GM10266 (cell line): ENCODE data around the gene ELF2.
"Not testable (repeated sequence)": the region's sequence is repeated elsewhere in the genome, so short reads cannot be mapped to it uniquely, and the experiment has no call there.

ENCODE experiments used
- DNase-seq: peaks from one replicate; pipeline ENCODE4 v3.0.0; 2012; ENCODE audit errors: extremely low spot score
- TF ChIP-seq, protein P1 (sequence below): IDR thresholded peaks from 2 replicates; pipeline ENCODE4 v1.5.1; 2012; ENCODE audit warnings: mild to moderate bottlenecking, low read depth; ENCODE audit not compliant: control insufficient read depth, insufficient read depth; ENCODE audit errors: missing control alignments

ELF2 gene

DNA sequence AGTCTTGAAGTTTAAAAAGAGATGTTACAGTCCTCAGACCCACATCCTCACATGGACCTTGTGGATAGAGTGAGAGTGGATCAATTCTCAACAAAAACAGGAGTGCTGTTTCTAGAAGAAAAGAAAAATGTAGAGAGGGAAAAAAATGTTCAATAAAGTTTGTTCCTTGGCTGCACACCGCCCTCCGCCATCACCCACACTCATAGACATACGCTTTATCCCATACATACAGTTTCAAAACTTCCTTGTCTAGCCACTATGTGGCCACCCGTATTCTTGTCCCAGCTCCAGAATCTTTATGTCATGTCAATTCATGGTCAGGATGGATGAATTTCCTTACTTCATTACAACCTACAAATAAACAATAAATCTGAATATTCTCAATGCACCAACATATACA, 23.5 kb upstream of the ELF2 start:
- TF ChIP-seq, protein P1, sequence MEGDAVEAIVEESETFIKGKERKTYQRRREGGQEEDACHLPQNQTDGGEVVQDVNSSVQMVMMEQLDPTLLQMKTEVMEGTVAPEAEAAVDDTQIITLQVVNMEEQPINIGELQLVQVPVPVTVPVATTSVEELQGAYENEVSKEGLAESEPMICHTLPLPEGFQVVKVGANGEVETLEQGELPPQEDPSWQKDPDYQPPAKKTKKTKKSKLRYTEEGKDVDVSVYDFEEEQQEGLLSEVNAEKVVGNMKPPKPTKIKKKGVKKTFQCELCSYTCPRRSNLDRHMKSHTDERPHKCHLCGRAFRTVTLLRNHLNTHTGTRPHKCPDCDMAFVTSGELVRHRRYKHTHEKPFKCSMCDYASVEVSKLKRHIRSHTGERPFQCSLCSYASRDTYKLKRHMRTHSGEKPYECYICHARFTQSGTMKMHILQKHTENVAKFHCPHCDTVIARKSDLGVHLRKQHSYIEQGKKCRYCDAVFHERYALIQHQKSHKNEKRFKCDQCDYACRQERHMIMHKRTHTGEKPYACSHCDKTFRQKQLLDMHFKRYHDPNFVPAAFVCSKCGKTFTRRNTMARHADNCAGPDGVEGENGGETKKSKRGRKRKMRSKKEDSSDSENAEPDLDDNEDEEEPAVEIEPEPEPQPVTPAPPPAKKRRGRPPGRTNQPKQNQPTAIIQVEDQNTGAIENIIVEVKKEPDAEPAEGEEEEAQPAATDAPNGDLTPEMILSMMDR = no peak
- no peak for DNase-seq

DNA sequence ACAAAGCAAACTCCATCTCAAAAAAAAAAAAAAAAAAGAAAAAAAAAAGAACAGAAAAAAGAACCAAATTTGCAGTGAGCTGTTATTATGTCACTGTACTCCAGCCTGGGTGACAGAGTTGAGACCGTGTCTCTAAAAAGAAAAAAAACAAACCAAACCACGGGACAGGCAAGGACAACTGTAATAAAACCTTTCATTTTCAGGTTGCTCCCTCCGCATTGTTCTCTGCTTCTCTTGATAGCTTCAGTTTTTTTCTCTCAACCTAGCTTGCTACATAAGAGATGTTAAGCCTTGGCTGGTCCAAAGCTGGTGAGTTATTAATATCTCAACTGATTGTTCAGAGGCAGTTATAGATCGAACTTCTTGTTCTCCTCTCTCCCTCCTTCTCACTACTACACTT, 23.1 kb upstream of the ELF2 start:
- TF ChIP-seq, protein P1 = no peak

DNA sequence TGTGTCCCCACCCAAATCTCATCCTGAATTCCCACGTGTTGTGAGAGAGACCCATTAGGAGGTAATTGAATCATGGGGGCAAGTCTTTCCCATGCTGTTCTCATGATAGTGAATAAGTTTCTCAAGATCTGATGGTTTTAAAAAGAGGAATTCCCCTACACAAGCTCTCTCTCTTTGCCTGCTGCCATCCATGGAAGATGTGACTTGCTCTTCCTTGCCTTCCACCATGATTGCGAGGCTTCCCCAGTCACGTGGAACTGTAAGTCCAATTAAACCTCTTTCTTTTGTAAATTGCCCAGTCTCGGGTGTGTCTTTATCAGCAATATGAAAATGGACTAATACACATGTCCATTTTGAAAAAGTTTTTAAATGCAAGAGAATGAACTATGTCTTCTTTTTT, 20.2 kb upstream of the ELF2 start:
- not testable (repeated sequence) for DNase-seq

More for the DNA sequence above, 23.1 kb upstream of the ELF2 start:
- no peak for DNase-seq

DNA sequence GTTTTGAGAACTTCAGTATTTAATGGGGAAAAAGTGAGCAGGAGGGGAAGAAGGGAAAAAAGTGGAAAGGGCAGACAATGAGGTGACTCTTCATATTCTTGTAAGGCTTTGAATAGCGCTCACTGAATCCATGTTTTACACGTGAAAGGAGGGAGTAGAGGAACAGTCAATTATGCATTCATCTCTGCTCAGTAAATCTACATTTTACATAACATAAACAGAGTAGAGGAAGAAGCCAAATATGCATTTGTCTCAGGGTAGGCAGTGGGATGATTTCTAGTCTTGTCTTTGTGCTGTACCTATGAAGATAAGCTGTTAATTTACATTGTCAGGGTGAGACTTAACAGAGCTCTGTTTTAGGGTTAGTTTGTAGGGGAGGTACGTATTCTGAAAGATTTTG, 19.4 kb upstream of the ELF2 start:
- TF ChIP-seq, protein P1 = no peak
- no peak for DNase-seq

DNA sequence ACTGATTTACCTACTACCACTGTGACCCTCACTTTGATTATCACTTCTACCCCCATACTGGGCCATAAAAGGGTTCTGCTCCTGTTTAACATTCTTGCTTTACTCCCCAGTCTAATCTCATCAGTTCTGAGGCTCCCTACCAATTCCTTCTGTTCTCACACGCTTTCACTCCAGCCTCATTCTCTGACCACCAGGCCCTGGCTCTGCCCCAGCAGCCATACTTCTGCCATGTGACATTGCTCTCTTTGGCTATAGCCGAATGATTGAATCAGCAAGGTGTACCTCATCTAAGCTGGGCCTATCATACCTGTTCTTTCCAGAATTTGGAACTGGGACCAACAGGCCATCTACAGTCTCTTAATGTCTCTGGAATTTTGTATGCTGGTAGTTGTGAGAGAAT, 14.4 kb upstream of the ELF2 start:
- no peak for DNase-seq
- TF ChIP-seq, protein P1 = no peak

DNA sequence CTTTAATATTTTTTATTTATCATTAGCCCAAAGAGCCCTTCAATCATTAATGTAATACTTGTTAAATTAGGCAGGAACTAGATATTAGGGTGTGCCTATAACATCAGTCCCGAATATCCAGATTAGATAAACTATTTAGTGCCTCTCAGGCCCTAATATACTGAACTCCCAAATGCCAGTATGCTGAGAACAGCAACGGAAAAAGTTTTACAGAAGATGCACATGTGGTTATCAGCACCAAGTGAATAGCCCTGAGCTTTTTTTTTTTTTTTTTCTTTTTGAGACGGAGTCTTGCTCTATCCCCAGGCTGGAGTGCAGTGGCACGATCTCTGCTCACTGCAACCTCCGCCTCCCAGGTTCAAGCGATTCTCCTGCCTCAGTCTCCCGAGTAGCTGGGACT, 13.0 kb upstream of the ELF2 start:
- no peak for DNase-seq
- TF ChIP-seq, protein P1 = no peak

DNA sequence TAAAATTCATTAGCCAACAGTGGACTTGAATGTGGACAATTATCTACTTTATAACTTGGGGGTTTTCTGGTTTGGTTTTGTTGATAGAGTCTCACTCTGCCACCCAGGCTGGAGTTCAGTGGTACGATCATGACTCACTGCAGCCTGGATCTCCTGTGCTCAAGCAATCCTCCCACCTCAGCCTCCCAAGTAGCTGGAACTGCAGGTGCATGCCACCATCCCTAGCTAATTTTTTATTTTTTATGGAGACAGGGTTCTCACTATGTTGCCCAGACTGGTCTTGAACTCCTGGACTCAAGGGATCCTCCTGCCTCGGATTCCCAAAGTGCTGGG, 12.4 kb upstream of the ELF2 start:
- no peak for DNase-seq
- TF ChIP-seq, protein P1 = no peak

DNA sequence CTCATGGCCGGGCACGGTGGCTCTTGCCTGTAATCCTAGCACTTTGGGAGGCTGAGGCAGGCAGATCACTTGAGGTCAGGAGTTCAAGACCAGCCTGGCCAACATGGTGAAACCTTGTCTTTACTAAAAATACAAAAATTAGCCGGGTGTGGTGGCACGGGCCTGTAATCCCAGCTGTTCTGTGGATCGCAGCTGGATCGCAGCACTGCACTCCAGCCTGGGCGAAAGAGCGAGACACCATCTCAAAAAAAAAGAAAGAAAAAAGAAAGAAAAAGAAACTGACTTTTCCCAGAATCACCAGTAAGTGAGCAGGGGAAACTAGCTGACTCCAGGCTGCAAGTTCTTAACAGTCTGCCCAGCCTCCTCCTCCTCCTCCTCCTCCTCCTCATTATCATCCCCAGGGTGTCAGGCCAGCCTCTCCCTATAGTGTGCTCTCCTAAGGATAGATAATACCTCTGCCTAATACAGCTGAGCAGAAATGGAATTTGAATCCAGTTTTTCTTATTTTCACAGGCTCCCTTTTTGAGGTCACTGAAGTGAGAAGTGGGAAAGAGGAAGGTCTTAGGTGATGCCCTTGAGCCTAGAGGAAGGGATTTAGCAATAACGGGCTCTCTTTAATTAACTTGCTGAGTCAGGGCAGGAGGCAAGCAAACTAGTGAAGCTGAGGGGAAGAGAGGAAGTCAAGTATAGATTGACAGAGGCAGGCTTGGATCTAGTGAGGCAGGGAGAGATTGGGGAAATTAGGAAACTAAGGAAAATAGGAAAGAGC, 11.8 kb upstream of the ELF2 start:
- no peak for DNase-seq
- TF ChIP-seq, protein P1 = no peak
